ENCODE measurements around the gene ZDHHC20. TPM values are rescaled to one million over a fixed set of nuclear protein-coding genes. Genes with fewer than 3 reads are reported as not detected.

The ZDHHC20 gene
- polyA plus RNA-seq, 1 of the 3 experiments (the other 2 are of a cell fraction): 8.7 TPM

- TF ChIP-seq TEAD4 (IDR thresholded peaks at IDR 0.05; ENCODE audit: borderline replicate concordance, insufficient read depth) (no peak), TCF12 (IDR thresholded peaks at IDR 0.05) (no peak), CHD2 (IDR thresholded peaks at IDR 0.05; ENCODE audit: low read length, partially characterized antibody) (no peak), RAD21 (IDR thresholded peaks at IDR 0.05; ENCODE audit: low read length) (peak; percentile 68)
These were observed 17.9 kb upstream of the ZDHHC20 start (continued) for GRCh38 chr13:21476893-21477472.

DNA sequence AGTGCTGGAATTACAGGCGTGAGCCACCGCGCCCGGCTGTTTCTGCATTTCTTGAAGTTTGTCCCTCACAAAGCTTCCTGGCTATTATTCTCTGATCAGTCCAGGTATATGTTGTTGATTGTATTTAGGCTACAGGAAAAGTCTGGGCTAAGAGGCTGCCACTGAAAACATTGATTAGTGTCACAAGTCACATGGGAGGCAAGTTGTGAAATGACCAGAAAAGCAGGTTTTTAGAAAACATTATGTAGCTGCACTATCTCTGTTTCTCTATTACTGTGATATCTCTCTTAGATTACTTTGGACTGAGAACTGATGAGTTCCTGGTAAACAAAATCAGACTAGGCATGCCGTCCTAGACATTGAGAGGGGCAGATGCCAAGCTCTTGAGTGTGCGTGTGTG, 16.0 kb upstream of the ZDHHC20 start:
- H3K4me1 ChIP-seq (ENCODE audit: control insufficient read depth in 1 of 2, insufficient read depth in 2 of 2, low read depth in 1 of 2, low read length in 1 of 2): no peaks in the 10 kb centered on the region; a peak in 1 of 4 replicates
- H3K9ac ChIP-seq: no peak overlapping the region
- no peak overlapping the region for H3K4me2 ChIP-seq
- no peak overlapping the region for H3K27ac ChIP-seq (ENCODE audit: low read depth in 2 of 2, low read length in 1 of 2)
- CTCF ChIA-PET: interaction anchor here (0.8 to 4.0 kb wide), 3 partner anchors 177 to 532 kb away, joined by 5 to 25 read pairs (median 14); no protein-coding TSS in a partner anchor
- H3K27me3 ChIP-seq (ENCODE audit: insufficient read depth): no peaks in the 10 kb centered on the region
- no peak overlapping the region for H3K4me3 ChIP-seq (ENCODE audit: low read depth in 2 of 2, low read length in 1 of 2)
- H3K9me2 ChIP-seq: no peaks in the 10 kb centered on the region
- no peaks in the 10 kb centered on the region for H3K36me3 ChIP-seq (replicated peaks in 1 of 2; ENCODE audit: control insufficient read depth in 1 of 2, insufficient read depth in 2 of 2, low read length in 1 of 2)
- no peaks in the 10 kb centered on the region for H3F3A ChIP-seq (replicated peaks; ENCODE audit: insufficient read depth)
- no peak for DNase-seq
- no peak overlapping the region for H2AFZ ChIP-seq (ENCODE audit: low read depth)
- peaks cover 4% of the 10 kb centered on the region; the same call in 1 of the 2 replicates for H3K9me3 ChIP-seq
- H3K79me2 ChIP-seq (ENCODE audit: insufficient read depth): no peaks in the 10 kb centered on the region
- WGBS (ENCODE audit: low lambda C conversion rate): 62% methylated on average over 6 of the region's 6 CpGs
- POLR2A ChIA-PET: no interaction called here
- H4K20me1 ChIP-seq (ENCODE audit: insufficient read depth): no peaks in the 10 kb centered on the region
- TF ChIP-seq NRF1 (IDR thresholded peaks at IDR 0.05; ENCODE audit: low read depth, low read length) (no peak), FOSL2 (IDR thresholded peaks at IDR 0.05; ENCODE audit: borderline replicate concordance, low read depth) (no peak), FOXJ3 (CRISPR knock-in tag; IDR thresholded peaks at IDR 0.05) (no peak), GATA2 (CRISPR knock-in tag; IDR thresholded peaks at IDR 0.05) (no peak), RAD21 (IDR thresholded peaks at IDR 0.05; ENCODE audit: low read length) (no peak), YY1 (IDR thresholded peaks at IDR 0.05; ENCODE audit: low read depth) (no peak), SIN3A (IDR thresholded peaks at IDR 0.05; ENCODE audit: borderline replicate concordance, low read depth, low read length) (no peak), EP300 (IDR thresholded peaks at IDR 0.05; ENCODE audit: borderline replicate concordance in 1 of 2, low read depth in 1 of 2, low read length in 1 of 2) (no peak), POLR2AphosphoS5 (IDR thresholded peaks at IDR 0.05; ENCODE audit: low read depth, low read length) (no peak), TAF1 (IDR thresholded peaks at IDR 0.05; ENCODE audit: borderline replicate concordance, low read depth, low read length) (no peak), GABPA (IDR thresholded peaks at IDR 0.05; ENCODE audit: low read depth) (no peak)
- TF ChIP-seq, protein P1, sequence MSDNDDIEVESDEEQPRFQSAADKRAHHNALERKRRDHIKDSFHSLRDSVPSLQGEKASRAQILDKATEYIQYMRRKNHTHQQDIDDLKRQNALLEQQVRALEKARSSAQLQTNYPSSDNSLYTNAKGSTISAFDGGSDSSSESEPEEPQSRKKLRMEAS (IDR thresholded peaks at IDR 0.05; ENCODE audit: low read depth): no peak
- TF ChIP-seq, protein P2, sequence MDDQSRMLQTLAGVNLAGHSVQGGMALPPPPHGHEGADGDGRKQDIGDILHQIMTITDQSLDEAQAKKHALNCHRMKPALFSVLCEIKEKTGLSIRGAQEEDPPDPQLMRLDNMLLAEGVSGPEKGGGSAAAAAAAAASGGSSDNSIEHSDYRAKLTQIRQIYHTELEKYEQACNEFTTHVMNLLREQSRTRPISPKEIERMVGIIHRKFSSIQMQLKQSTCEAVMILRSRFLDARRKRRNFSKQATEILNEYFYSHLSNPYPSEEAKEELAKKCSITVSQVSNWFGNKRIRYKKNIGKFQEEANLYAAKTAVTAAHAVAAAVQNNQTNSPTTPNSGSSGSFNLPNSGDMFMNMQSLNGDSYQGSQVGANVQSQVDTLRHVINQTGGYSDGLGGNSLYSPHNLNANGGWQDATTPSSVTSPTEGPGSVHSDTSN (IDR thresholded peaks at IDR 0.05): no peak

GRCh38 chr13:21470785-21471184, 11.7 kb upstream of the ZDHHC20 start:
- ChIA-PET POLR2A (interaction anchor here (0.6 kb wide), 1 partner anchor 12 kb away, joined by 3 read pairs; no protein-coding TSS in a partner anchor), CTCF (interaction anchor here (1.5 kb wide), 1 partner anchor 174 kb away, joined by 3 read pairs; no protein-coding TSS in a partner anchor)
- TF ChIP-seq NRF1 (IDR thresholded peaks at IDR 0.05; ENCODE audit: low read depth, low read length) (no peak), TAF1 (IDR thresholded peaks at IDR 0.05; ENCODE audit: borderline replicate concordance, low read depth, low read length) (no peak)
- TF ChIP-seq, protein P3, sequence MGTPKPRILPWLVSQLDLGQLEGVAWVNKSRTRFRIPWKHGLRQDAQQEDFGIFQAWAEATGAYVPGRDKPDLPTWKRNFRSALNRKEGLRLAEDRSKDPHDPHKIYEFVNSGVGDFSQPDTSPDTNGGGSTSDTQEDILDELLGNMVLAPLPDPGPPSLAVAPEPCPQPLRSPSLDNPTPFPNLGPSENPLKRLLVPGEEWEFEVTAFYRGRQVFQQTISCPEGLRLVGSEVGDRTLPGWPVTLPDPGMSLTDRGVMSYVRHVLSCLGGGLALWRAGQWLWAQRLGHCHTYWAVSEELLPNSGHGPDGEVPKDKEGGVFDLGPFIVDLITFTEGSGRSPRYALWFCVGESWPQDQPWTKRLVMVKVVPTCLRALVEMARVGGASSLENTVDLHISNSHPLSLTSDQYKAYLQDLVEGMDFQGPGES (IDR thresholded peaks at IDR 0.05; ENCODE audit: low read depth, low read length): no peak

More at GRCh38 chr13:21470785-21471184, 11.7 kb upstream of the ZDHHC20 start:
- H3K9me3 ChIP-seq: peaks cover 4% of the 10 kb centered on the region; the same call in 1 of the 2 replicates
- no peak for DNase-seq
- H3K27me3 ChIP-seq (ENCODE audit: insufficient read depth): no peaks in the 10 kb centered on the region
- H3K36me3 ChIP-seq (replicated peaks in 1 of 2; ENCODE audit: control insufficient read depth in 1 of 2, insufficient read depth in 2 of 2, low read length in 1 of 2): no peaks in the 10 kb centered on the region
- H2AFZ ChIP-seq (ENCODE audit: low read depth): no peak overlapping the region
- no peaks in the 10 kb centered on the region for H3F3A ChIP-seq (replicated peaks; ENCODE audit: insufficient read depth)
- no peaks in the 10 kb centered on the region for H3K4me1 ChIP-seq (ENCODE audit: control insufficient read depth in 1 of 2, insufficient read depth in 2 of 2, low read depth in 1 of 2, low read length in 1 of 2)
- H3K27ac ChIP-seq (ENCODE audit: low read depth in 2 of 2, low read length in 1 of 2): no peak overlapping the region
- H4K20me1 ChIP-seq (ENCODE audit: insufficient read depth): no peaks in the 10 kb centered on the region
- no peaks in the 10 kb centered on the region for H3K9me2 ChIP-seq
- H3K4me2 ChIP-seq: no peak overlapping the region
- no peak overlapping the region for H3K4me3 ChIP-seq (ENCODE audit: low read depth in 2 of 2, low read length in 1 of 2)
- H3K9ac ChIP-seq: no peak overlapping the region
- no peaks in the 10 kb centered on the region for H3K79me2 ChIP-seq (ENCODE audit: insufficient read depth)
